NCI-H2107 (cell line): Measurements from ENCODE around the gene AP2A1.
"Not testable (repeated sequence)": the region's sequence is repeated elsewhere in the genome, so short reads cannot be mapped to it uniquely, and the experiment has no call there.

Source experiments
- DNase-seq: peaks from one replicate; lab custom pipeline; 2025; lab: John Stamatoyannopoulos, UW

Gene AP2A1

DNA sequence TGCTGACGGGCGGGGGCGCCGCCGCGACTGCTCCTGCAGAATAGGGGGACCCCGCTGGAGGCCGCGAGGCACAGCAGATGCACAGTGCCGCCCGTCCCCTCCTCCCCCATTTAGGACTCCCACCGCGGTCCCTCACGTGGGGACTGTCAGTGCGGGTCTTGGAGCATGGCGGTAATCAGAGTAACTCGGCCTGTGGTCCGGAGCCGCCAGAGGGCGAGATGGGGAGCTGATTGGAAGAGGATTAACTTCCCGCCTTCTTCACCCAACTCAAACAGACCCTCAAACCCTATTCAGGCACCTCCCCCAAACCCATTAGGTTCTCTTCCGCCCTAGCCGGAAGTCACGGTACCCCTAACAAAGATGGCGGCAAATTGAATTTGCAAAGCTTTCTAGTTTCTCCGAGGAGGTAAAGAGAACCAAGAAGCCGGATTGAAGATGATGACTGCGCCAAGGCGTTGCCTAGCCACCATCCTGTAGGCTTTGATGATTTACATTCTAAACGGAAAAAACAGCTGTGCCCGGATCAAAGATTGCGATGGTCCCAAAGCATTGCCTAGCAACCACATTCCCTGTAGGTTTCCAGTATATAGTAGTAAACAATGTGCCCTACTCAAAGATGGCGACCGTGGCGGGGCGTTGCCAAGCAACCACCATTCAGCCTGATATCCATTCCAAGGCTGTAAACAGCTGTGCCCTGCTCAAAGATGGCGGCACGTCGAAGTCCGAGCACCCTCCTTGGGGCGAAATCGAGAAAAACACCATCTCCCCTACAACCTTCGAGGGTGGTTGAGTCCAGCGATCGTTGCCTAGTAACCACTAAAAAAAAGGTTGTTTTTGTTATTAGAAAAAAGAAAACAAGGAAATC, 46.4 kb downstream of the AP2A1 start, which contains the start of gene FUZ:
Gene FUZ, minus strand, starts transcription at position 296 of the 865 bp plus-strand sequence. Its CDS starts 186 bp downstream, at position 110.
- peak; percentile 88 for DNase-seq

DNA sequence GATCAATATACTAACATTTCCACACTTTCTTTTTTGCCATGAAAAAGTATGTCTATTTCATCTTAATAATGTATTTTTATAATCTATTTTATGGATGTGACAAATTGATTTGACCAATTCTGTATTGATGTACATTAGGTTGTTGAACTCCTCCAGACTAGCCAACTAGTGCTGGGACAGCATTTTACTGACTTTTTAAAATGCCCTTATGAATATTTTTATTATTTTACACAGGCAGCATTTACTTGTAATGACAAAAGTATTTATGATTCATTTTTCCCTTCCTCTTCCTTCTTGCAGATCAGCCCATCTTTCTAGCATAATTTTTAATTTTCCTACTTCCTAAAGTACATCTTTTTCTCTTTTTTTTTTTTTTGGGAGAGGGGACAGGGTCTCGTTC, 47.2 kb downstream of the AP2A1 start:
- no peak for DNase-seq

GRCh38 chr19:49816590-49816989, 49.8 kb downstream of the AP2A1 start:
- no peak for DNase-seq

- DNase-seq = peak; percentile 62
These were observed 51.3 kb downstream of the AP2A1 start, which contains the start of gene MED25 for GRCh38 chr19:49817964-49818648. MED25 (plus strand) TSS chr19:49818289; CDS start chr19:49818342, 53 bp downstream.

GRCh38 chr19:49818649-49819370, 52.0 kb downstream of the AP2A1 start:
- DNase-seq = no peak

- DNase-seq = not testable (repeated sequence)
These were observed 52.8 kb downstream of the AP2A1 start for GRCh38 chr19:49819452-49820115.

DNA sequence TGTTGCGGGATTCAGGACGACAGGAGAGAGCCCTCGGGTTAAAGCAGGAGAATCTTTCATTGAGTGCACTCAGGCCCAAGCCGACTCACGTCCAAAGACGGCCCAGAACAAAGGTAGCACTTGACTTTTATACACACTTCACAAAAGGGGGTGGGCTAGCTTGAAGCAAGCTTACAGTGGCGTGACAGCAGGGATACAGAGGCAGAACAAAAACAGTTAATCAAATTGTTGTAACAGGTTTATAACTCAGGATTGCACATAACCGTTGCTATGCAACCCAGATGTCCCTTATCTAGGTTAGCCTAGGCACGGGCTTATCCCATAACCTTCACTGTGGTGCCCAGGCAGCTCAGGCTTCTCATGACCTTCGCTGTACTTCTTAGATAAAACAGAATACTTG, 53.3 kb downstream of the AP2A1 start:
- peak; percentile 47 for DNase-seq

DNA sequence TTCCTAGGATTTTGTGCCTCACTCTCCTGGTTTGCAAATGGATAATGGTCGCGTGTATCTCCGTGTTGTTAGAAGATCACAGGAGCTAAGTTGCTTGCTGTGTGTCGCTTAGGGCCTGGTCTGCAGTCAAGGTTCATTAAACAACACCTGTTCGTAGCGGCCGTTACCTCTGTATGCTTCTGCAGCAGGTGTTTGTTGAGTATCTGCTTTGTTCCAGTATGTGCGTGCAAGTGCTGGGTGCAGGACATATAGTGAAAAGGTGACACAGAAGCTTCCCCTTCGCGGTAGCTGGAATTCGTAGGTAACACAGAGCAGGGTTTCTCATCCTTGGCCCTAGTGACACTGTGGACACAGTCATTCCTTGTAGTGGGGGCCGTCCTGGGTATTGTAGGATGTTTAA, 56.7 kb downstream of the AP2A1 start:
- DNase-seq = peak; percentile 56

DNA sequence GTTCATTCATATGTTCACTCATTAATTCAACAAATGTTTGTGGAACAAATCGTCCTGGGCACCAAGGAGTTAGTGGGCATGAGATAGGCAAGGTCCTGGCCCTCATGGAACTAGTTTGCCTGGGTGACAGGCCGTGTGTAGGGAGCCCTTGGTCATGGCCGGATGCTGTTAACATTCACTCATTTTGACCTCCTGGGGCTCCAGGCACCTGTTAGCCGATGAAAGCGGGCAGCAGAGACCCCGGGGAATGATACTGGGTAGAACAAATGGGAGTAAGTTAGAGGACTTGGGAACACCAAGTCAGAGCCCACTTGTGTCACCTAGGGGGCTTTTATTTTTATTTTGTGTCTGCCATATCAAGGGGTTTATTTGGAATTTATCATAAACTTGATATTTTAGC, 57.9 kb downstream of the AP2A1 start:
- DNase-seq = no peak

DNA sequence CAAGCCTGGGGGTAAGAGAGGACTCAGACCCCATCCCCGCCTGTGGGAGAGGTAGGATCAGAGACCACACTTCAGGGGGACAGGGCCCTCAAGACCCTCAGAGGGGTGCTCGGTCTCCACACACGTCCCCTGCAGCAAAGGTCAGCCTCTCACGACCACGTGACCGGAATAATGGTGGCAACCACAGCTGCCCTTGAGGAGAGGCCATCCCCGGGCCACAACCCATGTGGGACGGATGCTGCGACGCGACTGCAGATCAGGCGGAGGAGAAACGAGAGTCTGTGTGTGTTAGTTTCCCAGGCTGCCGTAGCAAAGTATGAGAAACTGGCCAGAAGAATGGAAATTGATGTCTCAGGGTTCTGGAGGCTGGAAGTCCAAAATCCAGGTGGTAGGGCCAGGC, 60.2 kb downstream of the AP2A1 start:
- DNase-seq = no peak

DNA sequence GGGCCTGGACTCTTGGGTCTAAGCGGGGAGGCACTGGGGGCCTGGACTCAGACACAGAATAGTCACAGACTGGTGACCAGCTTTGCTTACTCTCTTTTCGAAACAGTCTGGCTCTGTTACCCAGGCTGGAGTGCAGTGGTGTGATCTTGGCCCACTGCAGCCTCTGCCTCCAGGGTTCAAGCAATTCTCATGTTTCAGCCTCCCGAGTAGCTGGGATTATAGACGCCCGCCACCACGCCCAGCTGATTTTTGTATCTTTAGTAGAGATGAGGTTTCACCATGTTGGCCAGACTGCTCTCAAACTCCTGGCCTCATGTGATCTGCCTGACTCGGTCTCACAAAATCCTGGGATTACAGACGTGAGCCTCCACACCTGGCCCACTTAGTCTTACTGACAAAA, 62.4 kb downstream of the AP2A1 start:
- DNase-seq = no peak

DNA sequence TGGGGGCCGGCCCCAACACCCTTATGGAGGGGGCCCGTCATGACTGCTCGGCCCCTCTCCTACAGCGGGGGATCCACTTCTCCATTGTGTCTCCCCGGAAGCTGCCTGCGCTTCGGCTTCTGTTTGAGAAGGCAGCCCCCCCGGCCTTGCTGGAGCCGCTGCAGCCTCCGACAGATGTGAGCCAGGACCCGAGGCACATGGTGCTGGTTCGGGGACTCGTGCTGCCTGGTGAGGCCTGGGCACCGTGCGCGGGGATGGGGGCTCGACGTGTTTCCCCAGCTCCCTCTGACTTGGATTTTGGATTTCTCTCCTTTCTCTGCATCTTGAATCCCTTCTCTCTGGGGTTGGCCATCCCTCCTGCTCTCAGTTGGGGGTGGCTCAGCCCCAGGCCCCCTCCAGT, 62.9 kb downstream of the AP2A1 start:
- no peak for DNase-seq

- DNase-seq = no peak
These were observed 64.0 kb downstream of the AP2A1 start for GRCh38 chr19:49830766-49831165.

DNA sequence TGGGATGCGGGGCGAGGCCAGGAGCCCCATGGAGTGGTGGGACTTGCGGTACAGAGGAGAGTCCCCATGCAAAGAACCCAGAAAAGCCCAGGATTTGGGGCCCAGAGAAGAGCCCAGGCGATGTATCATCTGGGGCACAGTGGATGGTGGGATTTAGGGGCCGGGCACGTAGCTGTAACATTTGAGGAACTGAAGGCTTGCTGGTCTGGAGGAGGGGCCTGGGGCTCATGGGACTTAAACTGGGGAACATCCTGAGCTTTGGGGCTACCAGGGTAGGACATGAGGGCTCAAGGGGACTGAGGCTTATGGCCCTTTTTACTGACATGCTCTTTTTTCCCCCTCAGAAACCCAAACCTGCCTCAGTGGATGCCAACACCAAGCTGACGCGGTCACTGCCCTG, 64.8 kb downstream of the AP2A1 start:
- no peak for DNase-seq

DNA sequence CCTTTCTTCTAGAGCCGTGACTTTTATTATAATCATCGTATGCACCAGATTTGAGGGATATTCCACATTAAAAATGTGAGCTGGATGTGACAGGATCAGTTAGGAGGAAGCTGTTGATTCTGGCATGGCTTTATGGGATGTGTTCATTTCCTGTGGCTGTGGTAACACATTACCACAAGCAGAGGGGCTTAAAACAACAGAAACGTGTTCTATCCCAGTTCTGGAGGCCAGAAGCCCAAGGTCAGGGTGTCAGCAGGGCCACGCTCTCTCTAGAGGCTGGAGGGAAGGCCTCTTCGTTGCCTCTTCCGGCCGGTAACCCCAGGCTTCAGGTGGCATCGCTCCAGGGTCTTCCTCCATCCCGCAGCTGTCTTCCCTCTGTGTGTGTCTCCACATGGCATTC, 65.8 kb downstream of the AP2A1 start:
- DNase-seq = no peak

DNA sequence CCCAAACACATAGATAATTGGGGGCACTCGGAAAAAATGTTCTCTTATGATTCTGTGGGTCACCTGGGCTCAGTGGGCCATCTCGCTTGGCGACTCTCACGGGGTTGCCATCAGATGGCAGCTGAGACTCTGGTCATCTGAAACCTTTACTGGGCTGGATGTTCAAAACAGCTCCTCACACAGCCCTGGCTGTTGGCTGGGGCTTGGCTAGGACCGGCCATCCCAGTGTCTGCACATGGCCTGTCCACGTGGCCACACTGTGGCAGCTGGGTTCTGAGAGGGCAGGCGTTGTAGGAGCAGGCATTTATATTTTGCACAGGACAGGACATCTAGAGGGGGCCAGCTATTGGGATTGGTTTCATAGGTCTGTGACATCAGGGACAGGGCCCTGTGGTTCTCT, 66.8 kb downstream of the AP2A1 start:
- DNase-seq = no peak

DNA sequence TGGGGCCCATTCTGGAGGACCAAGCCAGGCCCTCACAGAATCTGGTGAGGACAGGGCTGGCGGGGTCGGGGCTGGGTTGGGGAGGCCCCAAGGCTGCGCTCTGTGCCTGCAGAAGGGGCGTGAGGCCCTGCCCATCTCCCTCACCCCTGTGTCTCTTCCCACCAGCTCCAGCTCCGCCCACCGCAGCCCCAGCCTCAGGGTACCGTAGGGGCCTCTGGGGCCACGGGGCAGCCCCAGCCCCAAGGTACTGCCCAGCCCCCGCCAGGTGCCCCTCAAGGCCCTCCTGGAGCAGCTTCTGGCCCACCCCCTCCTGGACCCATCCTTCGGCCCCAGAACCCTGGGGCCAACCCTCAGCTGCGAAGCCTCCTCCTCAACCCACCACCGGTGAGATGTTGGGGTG, 68.8 kb downstream of the AP2A1 start:
- no peak for DNase-seq

GRCh38 chr19:49836176-49837008, 69.6 kb downstream of the AP2A1 start:
- no peak for DNase-seq

DNA sequence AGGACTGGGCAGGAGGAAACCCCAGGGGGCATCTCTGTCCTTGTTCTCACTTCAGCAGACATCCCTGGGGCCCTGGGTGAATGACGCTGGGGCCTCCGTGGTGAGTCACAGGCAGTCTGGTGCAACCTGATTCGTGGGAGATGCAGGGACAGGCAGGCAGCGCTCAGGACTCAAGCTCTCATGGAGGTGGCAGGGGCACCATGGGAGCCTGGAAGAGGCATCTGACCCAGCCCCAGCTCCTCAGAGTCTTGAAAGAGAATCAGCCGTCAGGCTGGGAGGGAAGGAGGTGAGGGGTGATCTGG, 70.2 kb downstream of the AP2A1 start:
- no peak for DNase-seq

GRCh38 chr19:49837425-49837824, 70.6 kb downstream of the AP2A1 start:
- DNase-seq = no peak

DNA sequence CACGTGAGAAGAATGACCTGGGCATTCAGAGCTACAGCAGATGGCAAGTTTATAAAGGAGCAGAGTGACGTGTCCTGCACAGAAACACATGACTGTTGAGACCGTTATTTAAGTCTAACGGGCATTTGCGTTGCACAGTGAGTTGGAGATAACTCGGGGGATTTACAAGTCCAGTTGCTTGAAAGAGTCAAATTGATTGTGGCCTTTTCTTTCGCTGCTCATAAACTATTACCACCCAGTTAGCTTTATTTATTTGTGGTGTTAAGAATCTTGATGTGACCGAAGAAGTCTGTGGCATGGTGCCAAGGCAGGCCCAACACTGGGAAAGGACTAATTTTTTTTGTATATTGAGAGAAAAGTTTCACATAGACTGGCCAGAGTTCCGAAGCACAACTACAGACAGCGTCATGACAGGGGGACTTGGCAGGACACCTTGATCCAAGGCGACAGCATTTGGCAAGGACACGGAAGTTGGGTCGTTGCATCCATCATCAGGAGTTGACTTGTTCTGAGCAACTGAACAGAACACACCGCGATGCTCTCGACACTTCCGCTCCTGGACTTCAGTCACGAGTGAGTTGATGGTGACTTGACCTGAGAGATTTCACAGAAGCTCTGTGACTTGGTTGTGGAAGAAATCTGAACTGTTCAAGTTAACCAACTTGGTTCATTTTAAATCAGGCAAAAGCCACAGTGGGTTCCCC, 72.2 kb downstream of the AP2A1 start:
- DNase-seq = no peak
